Mucosa of gallbladder (tissue), 1 donor: ENCODE data around the gene STARD8. TPM values are rescaled to one million over a fixed set of nuclear protein-coding genes. Genes with fewer than 3 reads are reported as not detected.
"Not testable (repeated sequence)": the region's sequence is repeated elsewhere in the genome, so short reads cannot be mapped to it uniquely, and the experiment has no call there.

ENCODE experiments used
- DNase-seq: peaks from one replicate; pipeline ENCODE4 v3.0.0-alpha.2; 2020; ENCODE audit warnings: low spot score
- total RNA-seq: library from RNA; stranded (reverse); gene quantifications from one replicate; pipeline ENCODE4 v1.2.1, GENCODE V29; 2021
- donor health status: DM: no; HTN: no; CAD: no.

The STARD8 gene
- total RNA-seq, 1 donor from 2014 or later: 6.1 TPM

- DNase-seq: no peak
Observed at GRCh38 chrX:68659385-68659784, 11.9 kb downstream of the STARD8 start.

DNA sequence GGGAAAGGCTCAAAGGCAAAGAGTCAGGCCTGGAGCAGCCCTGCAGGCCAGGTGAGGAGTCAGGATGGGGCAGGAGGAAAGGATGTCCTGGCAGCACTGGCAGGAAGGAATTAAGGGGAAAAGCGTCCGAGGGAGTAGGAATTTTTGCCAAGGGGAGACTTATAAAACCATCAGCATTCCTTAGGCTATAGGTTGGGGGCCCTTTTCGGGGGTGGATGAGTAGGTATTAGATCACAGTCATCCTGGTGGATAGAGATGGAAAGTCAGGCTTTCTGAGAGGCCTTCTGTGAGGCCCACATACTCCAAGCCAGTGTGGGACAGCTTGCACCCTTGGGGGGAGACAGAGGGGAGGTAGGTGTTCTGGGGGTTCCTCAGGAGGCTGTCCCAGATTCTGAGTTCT lies 12.3 kb downstream of the STARD8 start:
- DNase-seq: no peak

GRCh38 chrX:68660746-68661145 lies 13.3 kb downstream of the STARD8 start:
- DNase-seq: no peak

DNA sequence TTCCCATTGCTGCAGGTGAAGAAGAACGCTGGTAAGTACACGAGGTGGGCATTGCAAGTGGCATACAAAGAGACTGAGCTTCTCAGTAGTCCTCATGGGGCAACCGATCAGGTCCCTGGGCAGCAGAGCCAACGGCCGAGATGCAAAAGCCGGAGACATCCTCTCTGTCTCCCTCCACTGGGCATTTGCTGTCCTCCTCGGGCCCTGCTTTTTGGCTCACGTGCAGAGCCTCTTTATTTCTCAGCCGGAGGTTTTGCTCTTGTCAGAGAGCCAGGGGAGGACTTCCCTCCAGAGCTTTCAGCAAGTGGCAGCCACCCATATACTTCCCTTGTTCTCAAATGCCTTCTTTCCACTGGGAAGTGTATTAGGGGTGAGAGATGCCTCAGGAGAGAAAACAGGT lies 18.0 kb downstream of the STARD8 start:
- DNase-seq: no peak

DNA sequence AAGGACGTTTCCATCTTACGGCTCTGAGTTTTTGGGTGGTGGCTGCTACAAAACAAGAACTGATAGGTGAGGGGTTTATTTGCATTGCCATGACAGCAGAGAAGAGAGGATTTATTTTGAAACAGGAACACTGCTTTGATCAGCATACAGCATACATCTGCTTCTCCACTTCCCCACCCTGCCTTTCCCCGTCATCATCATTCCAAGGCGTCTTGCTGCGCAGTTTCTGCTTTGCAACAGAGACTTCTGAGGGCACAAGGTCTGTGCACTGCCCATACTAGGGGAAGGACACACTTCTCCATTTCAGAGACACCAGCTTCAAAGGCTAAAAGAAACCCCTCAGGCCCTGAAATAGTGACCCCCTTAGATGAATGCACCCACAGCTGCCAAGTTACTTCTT lies 19.1 kb downstream of the STARD8 start:
- DNase-seq: no peak

GRCh38 chrX:68669094-68669860 lies 21.8 kb downstream of the STARD8 start:
- DNase-seq: no peak

GRCh38 chrX:68669871-68670270 lies 22.4 kb downstream of the STARD8 start:
- no peak for DNase-seq

GRCh38 chrX:68671221-68671620 lies 23.8 kb downstream of the STARD8 start:
- DNase-seq: no peak

DNA sequence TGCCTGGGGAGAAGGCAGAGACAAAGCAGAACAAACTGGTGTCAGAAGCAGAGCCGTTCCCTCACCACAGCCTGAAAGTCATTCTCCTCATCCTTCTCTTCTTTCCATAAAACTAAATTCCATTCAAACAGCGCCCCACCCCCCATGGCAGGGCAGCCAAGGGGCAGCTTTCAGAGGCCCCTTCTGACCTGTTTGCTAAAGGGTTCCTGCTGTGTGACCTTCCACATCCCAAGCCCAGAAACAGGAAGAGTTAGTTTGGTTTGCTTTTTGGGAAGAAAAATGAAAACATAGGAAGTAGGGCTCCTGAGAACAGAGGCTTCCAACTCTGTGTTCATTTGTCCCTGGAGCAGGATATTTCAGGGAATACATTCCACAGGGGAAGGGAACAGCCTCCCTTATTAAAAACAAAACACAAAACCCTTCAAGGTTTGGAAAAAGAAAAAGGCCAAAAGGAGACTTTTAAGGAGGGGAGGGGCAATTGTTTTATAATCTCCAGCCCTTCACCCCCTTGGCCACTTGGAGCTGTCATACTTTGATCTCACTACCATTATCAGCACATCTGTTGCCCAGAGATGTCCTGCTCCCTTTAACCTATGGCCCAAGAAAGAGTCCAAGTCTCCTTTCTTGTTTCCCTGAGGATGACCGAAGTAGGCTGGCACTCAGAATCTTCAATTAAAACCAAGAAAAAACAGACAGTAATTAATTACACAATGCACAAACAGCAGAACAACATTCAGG lies 25.3 kb downstream of the STARD8 start:
- DNase-seq: no peak

DNA sequence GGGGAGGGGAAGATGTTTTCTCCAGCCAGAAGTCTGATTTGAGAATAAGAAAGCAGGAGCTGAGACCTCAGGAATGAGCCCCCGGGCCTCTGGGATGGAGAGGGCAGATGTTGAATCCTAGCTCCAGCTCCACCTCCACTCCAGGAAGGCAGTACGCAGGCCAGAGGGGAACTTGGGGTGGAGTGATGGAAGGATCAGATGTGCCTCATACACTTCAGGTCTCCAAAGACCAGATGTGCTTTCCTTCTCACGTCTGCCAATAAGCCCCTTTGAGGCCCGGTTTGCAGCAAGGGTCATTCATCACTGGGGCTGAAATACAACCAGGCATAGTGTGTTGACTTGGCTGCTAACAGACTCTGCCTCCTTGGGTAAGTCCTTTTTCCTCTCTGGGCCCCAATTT lies 28.1 kb downstream of the STARD8 start:
- no peak for DNase-seq

- no peak for DNase-seq
Observed at GRCh38 chrX:68676335-68676734, 28.9 kb downstream of the STARD8 start.

GRCh38 chrX:68677998-68678397 lies 30.5 kb downstream of the STARD8 start:
- no peak for DNase-seq

DNA sequence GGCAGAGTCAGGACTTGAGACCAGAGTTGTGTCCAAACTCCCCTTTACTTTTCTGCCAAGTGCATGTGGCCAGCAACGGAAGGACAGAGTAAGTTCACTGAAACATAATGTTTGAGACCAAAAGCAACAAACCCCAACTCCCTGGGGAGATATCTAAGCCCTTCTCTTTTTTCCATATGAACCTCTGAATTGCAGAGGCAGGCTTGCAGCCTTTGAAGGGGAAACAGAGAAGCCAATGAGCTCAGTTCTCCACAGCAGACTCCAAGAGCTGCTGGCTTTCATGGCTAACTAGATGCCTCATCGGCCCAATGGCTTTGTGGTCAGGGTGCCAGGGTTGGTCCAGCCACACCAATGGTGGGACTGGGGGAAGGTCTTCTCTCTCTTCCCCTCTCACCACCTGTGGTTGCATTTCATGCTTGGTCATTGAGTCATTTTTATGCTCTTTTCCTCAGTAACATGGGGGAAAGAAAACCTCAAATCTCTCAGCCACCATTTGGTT lies 34.0 kb downstream of the STARD8 start:
- no peak for DNase-seq

- DNase-seq: no peak
Observed at GRCh38 chrX:68682790-68683189, 35.3 kb downstream of the STARD8 start.

DNA sequence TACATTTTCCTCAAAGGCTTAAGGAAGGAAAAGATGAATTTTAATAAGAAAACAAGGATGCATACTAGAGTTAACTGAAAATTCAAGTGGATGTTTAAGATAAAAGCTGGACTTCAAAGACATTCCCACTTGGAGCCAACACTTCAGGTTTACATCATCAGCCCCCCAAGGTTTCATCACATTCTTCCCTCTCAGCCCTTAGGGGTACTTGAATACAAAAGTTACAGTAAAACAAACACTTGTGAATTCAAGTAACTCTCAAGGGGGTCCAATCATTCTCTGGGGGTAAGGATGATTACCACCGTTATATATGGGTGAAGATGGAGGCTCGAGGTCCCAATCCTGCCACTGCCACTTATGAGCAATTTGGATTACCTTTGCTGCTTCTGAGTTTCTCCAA lies 36.1 kb downstream of the STARD8 start:
- DNase-seq: no peak

DNA sequence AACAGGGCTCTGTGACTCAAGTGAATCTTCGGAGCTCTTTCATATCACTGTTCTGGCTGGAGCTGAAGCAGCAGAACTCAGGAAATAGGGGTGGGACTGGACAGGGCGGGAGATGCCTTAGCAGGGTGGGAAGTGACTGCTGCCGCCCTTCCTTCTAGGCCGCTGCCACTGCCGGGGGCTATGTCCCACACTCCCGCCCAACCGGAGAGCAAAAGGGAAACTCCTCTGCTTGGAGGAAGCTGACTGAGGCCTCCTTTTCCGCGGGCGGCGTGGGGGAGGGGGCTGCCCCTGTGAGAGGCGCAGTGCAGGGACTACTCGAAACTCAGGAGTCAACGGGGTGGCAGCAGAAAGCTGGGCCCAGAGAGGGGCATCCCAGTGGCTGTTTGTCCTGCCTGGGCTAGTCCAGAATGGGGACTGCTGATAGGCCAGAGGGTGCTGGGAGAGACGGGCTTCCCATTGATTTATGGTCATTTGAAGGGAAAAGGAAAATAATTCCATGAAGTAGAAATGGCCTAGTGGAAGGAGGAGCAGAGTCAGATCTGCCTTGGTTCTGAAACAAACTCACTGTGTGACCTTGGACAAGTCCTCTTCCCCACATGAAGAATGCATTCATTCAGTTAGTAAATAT lies 36.9 kb downstream of the STARD8 start:
- DNase-seq: no peak

DNA sequence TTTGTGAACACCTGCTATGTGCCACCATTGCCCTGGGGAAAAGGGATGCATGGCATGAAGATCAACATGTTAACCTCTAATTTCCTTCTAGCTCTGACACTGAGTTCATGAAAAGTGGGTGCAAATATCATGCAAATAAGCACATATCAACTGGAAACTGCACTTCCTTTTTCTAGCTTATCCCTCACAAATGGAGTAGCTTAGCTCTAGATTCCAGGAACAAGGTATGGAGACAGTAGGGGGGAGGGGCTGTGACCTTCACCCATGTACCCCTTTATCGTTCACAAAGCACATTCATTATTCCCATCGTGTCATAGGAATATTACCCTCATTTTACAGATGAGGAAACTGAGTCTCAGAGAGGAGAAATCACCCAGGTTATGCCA lies 37.4 kb downstream of the STARD8 start:
- no peak for DNase-seq

- DNase-seq: no peak
Observed at GRCh38 chrX:68685685-68686084, 38.2 kb downstream of the STARD8 start.

GRCh38 chrX:68686097-68686977 lies 38.9 kb downstream of the STARD8 start:
- no peak for DNase-seq

DNA sequence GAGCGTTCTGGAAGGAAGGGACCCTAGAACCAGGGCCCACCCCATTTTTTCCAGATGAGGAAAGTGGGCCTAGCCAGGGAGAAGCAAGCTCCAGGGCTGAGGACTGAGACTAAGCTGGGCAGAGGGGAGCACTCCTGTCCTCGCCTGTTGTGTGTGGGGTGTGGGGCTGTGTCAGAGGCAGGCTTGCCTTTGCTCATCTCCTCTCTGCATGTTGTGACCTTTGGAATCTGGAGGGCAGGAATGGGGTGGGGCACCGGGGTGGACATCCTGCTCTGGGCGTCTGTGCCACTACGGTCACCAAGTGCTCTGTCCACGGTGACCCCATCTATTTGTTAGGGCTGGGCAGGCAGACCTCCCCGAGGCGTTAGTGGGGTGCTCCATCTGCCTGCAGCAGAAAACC lies 41.5 kb downstream of the STARD8 start:
- DNase-seq: not testable (repeated sequence)

GRCh38 chrX:68690936-68691501 lies 43.6 kb downstream of the STARD8 start:
- no peak for DNase-seq
